GM18907 (cell line): ENCODE results near the gene TRHDE.

Experiments used
- ATAC-seq: cut with Tn5 transposase; IDR thresholded peaks from one replicate; pipeline ENCODE4 v1.9.1; 2021; ENCODE audit warnings: mild to moderate bottlenecking, moderate library complexity; ENCODE audit not compliant: unreplicated experiment

Gene TRHDE

DNA sequence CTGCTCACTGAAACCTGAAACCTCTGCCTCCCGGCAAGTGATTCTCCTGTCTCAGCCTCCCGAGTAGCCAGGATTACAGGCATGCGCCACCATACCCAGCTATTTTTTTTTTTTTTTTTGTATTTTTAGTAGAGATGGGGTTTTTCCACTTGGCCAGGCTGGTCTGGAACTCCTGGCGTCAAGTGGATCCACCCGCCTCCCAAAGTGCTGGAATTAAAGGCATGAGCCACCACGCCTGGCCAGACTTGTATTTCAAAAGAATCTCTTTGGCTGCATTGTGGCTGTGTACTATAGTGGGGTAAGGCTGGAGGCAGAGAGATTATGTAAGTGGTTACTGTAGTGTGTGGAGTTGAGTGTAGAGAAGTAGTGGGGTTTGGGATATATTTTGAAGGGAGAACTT lies 35.1 kb downstream of the TRHDE start:
- no peak for ATAC-seq

DNA sequence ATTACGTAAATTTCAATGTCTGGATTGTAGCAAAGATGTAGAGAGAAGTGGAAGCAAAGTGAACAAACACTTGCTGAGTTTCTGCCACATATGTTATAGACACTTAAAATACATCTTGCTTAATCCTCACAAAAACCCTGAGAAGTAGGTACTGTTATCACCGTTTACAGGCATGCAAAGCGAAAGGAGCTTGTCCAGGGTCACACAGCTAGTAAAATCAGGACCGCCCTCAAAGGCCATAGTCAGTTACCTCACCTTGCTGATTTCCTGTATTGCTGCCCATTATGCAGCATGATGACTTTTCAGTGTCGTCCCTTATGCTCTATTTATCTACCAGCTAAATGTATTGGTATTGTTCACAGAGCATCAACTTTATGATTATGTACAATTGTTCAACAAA lies 39.8 kb downstream of the TRHDE start:
- no peak for ATAC-seq

DNA sequence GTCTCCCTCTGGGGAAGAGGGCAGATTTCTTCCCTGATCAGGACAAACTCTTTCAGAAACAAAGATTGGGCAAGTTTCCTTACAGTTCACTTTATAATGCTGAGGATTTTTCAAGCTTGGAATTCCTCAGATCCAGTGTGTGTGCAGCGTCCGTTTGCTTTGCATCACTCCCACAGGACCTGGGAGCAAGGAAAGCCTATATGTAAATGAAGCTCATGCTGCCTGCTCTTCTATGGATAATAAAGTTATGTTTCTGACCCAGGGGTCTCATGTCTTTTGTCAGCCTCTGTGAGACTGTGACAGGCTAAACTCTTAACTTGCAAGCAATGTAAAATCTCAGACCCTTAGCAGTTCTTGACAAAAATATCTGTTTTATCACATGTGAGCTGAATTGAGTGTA lies 41.6 kb downstream of the TRHDE start:
- no peak for ATAC-seq

DNA sequence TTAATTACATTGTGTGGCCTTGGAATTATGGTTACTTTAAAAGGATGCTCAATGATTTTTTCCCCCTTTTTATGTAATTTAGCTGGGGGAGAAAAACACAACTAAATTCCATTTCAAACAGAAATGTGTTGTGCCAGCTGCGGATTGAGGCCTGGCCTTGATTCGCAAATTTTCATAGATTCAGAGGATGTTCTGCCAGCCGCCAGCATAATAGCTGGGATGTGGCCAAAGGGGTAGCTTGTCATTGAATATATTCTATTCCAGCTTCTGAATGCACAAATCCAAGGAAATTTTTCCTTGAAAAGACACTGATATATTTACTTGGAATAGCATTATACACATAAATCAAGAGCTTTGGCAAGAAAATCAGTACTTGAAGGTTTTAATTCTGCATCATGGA lies 43.7 kb downstream of the TRHDE start:
- no peak for ATAC-seq

DNA sequence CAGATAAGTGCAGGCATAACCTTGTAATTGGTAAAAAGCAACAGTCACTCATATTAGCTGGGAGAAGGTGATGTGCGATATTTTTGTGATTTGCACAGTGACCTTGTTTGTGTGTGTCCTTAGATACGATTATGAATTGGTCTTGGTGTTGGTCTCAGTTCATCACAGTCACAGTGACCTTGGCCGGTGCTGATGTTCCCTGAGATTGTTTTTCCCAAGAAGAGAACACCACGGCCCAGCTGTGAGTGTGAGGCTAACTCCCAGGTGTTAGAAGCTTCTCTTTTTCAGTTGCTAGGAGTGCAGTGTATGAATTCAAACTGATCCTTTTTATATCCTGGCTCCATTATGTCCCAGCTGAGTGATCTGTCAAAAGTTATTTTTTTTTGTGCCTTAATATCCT lies 46.2 kb downstream of the TRHDE start:
- ATAC-seq: no peak

DNA sequence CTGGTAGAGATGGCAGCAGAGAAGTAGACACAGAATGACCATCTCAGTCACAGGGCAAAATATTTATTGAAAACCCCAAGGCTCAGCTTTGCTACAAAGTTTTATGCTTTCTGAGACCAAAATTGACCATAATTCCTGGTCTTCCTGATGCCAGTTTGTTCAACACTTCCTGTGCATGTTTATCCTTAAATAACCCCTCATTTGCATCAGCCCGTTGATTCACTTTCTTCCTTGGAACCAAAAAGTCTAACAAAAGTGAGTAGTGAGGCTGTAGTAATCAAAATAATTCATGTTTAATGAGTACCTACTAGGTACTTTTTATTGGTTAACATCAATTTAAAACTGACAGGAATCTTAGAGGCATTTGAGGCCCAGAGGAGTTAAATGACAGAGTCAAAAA lies 51.7 kb downstream of the TRHDE start:
- no peak for ATAC-seq

DNA sequence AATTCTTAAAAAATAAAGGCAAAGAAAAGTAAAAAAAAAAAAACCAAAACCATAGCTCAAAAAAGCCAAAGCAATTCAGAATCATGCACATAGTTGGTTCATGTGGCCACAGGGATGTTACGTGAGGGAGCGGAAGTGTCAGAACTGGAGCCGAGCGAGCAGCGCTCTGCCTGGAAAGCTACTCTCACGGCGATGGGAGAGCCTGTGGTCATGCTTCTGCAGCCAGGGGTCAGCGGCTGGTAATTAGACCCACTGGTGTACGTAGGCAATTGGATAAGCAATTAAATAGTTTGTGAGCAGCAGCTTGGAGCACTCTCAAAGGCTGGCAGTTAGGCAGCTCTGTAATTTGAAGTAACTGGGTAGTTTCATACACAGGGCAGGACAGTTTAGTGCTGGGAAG lies 58.1 kb downstream of the TRHDE start:
- no peak for ATAC-seq

GRCh38 chr12:72330784-72331183 lies 58.6 kb downstream of the TRHDE start:
- ATAC-seq: no peak

GRCh38 chr12:72337382-72337781 lies 65.2 kb downstream of the TRHDE start:
- no peak for ATAC-seq

DNA sequence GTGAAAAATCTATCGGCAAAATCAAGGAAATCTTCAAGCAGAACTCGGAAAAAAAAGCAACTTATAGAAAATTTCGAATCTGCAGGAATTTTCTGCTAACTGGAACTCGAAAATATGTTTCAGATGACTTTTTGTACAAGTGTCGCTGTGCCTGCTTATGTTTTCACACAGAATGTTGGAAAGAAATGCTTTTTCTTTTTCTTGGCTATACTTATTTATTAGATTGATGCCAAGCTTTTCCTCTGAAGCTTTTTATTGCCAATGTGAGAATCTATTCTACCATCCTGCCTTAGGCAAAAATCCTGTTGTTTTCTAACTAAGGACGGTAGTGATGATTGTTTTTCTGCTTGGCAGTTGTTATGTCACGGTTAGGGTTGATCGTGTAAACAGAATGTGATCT lies 65.8 kb downstream of the TRHDE start:
- no peak for ATAC-seq

DNA sequence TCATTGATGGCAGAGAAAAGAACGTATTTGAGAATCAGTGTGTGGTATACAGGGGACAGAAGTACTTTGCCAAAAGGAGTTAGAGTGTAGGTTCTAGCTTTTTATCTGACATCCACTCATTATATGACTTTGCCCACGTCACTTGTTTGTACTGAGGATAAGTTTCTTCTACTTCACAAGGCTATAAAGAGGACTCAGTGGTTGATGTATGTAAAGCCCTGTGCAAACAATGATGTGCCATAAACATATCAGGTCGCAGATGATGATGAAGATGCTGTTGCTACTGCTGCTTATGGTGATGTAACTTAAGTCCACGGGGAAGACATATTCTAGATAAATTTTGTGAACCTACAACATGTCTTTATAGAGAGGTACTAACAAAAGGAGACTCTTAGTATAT lies 66.3 kb downstream of the TRHDE start:
- no peak for ATAC-seq

DNA sequence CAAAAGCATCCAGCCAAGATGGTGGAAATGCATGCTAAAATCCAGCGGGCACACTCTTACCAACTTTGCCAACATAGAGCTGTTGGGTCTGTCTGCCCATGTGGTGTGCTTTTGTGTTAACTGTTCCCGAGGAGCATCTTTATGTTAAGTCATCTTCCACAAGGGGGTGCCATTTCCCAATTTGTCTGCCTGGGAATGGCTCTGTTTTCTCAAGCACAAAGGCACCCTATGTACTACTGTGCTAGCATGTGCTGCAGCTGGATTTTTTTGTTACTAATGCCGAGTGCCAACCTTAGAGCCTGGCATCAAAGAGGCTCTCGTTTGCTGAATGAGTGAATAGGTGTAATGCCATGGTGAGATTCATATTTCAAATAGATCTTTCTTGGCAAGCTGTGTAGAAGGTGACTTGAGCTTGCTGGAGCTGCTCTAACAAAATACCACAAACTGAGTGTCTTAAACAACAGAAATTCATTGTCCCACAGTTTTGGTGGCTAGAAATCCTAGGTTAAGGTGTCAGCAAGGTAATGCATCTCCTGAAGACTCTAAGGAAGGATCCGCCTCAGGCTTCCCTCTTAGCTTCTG lies 74.3 kb downstream of the TRHDE start:
- peak; percentile 94 for ATAC-seq

DNA sequence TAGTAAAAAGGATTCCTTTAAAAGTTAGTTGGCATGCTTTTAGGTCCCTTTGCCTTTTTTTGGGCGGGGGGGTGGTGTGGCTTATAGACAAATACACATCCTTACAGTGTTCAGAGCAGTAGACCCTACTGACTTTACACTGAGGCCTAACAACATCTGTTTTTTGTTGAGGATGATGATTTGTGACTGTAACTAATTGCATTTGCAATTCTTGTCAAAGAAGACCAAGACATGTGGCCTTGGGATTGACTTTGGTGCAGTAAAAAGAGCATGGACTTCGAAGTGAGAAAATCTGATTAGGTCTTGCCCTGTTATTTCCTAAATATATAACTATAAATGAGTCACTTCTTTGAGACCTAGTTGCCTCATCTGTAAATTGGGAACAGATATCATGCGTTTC lies 77.3 kb downstream of the TRHDE start:
- no peak for ATAC-seq

GRCh38 chr12:72359416-72359815 lies 87.2 kb downstream of the TRHDE start:
- ATAC-seq: no peak

- ATAC-seq: no peak
Observed at GRCh38 chr12:72365151-72365550, 93.0 kb downstream of the TRHDE start.

DNA sequence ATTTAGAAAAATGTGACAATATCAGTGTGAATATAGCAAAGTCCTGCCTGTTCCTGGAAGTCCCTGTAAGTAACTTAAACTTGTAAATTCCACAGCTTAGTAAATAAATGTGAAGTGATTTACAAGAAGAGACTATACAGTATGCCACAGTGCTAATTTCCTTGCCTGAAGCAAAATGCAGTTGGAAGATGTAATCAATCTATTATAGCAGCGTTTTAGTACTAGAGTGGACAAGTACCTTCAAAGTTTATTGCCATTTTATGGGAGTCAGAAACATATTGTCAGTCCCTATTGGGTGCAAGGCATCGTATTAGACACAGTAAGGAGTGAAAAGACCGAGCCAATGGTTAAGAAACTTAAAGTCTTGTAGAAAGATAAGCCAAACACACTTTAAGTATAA lies 94.1 kb downstream of the TRHDE start:
- no peak for ATAC-seq

DNA sequence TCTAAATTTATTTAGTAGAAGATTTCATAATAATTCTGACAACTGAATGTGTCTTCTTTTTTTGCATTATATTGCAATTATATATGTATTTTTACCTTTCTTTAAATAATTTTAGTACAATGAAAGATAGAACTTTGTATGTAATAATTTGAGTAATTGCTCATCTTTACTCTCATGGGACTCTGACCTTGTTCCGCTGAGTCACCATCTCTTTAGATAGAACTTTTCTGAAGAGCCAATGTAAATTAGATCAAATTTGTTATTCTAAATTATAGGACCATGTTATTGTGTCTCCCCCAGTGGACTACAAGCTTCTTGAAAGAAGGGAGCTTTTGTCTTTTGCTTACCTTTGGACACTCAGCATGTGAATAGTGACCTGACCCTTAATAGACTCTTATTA lies 96.1 kb downstream of the TRHDE start:
- ATAC-seq: no peak

- ATAC-seq: no peak
Observed at GRCh38 chr12:72368719-72369422, 96.7 kb downstream of the TRHDE start.

DNA sequence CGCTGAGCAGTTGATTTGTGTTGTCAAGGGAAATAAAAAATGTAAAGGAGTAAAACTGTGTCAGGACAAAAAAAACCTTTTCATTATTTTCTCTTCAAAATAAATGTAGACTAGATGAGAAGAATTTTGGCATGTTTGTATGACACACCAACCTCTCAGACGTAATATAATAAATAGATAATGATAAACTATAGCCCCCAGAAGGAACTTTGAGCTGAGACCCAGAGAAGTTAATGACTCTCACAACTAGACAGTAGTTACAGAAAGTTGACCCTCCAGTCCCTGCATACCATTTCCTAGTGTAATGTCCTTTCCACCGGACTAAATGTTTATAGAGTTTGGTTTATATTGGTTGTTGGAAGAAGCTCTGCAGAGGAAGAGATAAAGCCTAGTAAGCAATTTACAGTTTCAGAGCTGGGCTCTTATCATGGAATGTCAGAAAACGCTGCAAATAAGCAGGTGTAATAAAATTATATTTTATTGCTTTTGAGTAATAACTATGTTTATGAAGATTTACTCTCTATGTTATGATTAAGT lies 97.3 kb downstream of the TRHDE start:
- ATAC-seq: no peak

- ATAC-seq: no peak
Observed at GRCh38 chr12:72380441-72380840, 108.3 kb downstream of the TRHDE start.

GRCh38 chr12:72388322-72388721 lies 116.2 kb downstream of the TRHDE start:
- ATAC-seq: no peak

DNA sequence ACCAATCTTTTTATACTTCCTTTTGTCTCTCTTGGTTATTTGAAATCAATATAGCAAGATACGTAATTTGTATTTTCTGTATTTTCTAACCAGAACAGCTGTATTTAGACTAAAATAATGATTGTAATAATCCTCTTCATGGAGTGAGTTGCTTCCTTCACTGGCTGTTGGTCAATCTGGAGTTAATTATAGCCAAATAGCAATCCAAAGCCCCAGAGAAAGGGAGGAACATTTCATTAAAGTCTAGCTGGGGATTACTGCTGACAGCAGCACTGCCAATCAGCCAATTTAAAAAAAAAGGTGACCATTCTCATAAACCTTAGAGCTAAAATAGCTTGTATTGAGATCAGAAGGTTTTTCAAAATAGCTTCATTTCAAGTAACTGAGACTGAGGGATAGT lies 118.0 kb downstream of the TRHDE start:
- no peak for ATAC-seq

DNA sequence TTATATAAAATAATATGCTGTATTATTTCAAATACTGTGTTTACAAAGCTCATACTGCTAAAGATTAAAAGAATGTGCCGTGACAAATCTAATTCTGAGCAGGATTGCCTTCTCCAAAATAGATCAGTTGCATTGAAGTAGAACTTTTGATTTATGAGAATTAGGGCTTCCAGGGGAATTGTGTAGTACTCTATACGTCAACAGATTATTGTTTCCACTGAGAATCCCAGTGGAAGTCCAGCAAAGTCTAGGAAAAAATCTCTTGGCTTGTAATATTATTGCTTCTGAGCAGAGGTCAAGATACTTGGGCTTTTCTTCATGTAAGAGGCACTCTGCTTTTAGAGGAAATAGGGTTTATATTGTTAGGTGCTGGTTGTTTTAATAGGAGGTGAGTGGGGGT lies 133.9 kb downstream of the TRHDE start:
- no peak for ATAC-seq
